Measurements from ENCODE around the gene PTPRN2. TPM values are rescaled to one million over a fixed set of nuclear protein-coding genes. Genes with fewer than 3 reads are reported as not detected.

PTPRN2 gene
- total and polyA plus RNA-seq, 2 of the 8 experiments (the other 6 are each of a cell fraction or from before 2014, with no cell fraction given): 2.6 to 4.5 TPM

- TF ChIP-seq CHD7 (IDR thresholded peaks at IDR 0.05; ENCODE audit: insufficient replicate concordance, low read length) (no peak), CREB1 (IDR thresholded peaks at IDR 0.05) (no peak), BCL11A (IDR thresholded peaks at IDR 0.05; ENCODE audit: low read depth in 2 of 2, low read length in 2 of 2) (no peak), CHD1 (IDR thresholded peaks at IDR 0.05; ENCODE audit: low read depth, low read length) (no peak), ATF2 (IDR thresholded peaks at IDR 0.05; ENCODE audit: low read length) (no peak), JUN (IDR thresholded peaks at IDR 0.05; ENCODE audit: low read depth, low read length) (no peak), KDM4A (IDR thresholded peaks at IDR 0.05; ENCODE audit: low read depth, low read length, severe bottlenecking) (no peak), BRCA1 (IDR thresholded peaks at IDR 0.05; ENCODE audit: low read depth, low read length) (no peak)
Observed at GRCh38 chr7:158268816-158269535, 318.6 kb downstream of the PTPRN2 start (continued).

Measured in H1 (cell line).